HepG2 (cell line): ENCODE data around the gene UBE3D. TPM values are rescaled to one million over a fixed set of nuclear protein-coding genes. Genes with fewer than 3 reads are reported as not detected.

Experiments
- ATAC-seq: fragments of 200-7000 bp; cut with Tn5 transposase; 3 replicates; pipeline ENCODE4 v1.9.1; 2020; ENCODE audit warnings: mild to moderate bottlenecking, moderate library complexity
- BruUV-seq: library from RNA; stranded (reverse); fragments of 400-500 nt; replicated peaks from 2 replicates; lab custom pipeline; 2021; lab: Mats Ljungman, UMichigan
- CTCF ChIA-PET: fragments of 300-600 bp; formaldehyde crosslinking; extraction: SDS; loops from one replicate; lab custom pipeline; 2021; ENCODE audit warnings: low total read pairs, inconsistent platforms, low intra/inter-chr PET ratio; lab: Yijun Ruan, JAX
- POLR2A ChIA-PET: fragments of 350-600 bp; sonication (Branson Sonifier 250); formaldehyde crosslinking; loops from one replicate; lab custom pipeline; 2020; ENCODE audit warnings: antibody characterized with exemption, inconsistent platforms; lab: Yijun Ruan, JAX
- DNase-seq: peaks from one replicate; pipeline ENCODE4 v3.0.0-alpha.2; 2015; ENCODE audit warnings: low spot score
- FAIRE-seq: peaks from 3 replicates; lab custom pipeline; 2011; peaks lifted over from hg19 to GRCh38; lab: Jason Lieb, UNC
- H2AFZ ChIP-seq: one replicate; pipeline ENCODE4 v1.6.1; 2011; ENCODE audit warnings: low read length, inconsistent platforms
- H3K27ac ChIP-seq: fragments of 300-600 bp; 3 replicates; pipeline ENCODE4 v1.8.0; 2011; ENCODE audit warnings: mixed run types, mild to moderate bottlenecking, mixed read lengths, low read length, inconsistent platforms; ENCODE audit not compliant: insufficient read depth; ENCODE audit errors: extremely low read length
- H3K27me3 ChIP-seq, 2 experiments: fragments of 200-600 bp in 1 of 2; 2 replicates in 1 of 2; 3 replicates in 1 of 2; pipeline versions ENCODE4 v1.6.0 to v1.8.0; 2011; ENCODE audit warnings: low read length in 2 of 2, mild to moderate bottlenecking in 2 of 2, moderate library complexity in 2 of 2, inconsistent platforms in 1 of 2; ENCODE audit not compliant: insufficient read depth in 2 of 2, control insufficient read depth in 1 of 2
- H3K36me3 ChIP-seq, 2 experiments: fragments of 200-600 bp in 1 of 2; replicated peaks in 1 of 2; 2 replicates in 1 of 2; 3 replicates in 1 of 2; pipeline versions ENCODE4 v1.5.1 to v1.8.0; 2011; ENCODE audit warnings: low read length in 2 of 2, inconsistent platforms in 1 of 2; ENCODE audit not compliant: insufficient read depth in 2 of 2, control insufficient read depth in 1 of 2
- H3K4me1 ChIP-seq: 2 replicates; pipeline ENCODE4 v1.5.1; 2012; ENCODE audit warnings: low read length, inconsistent platforms; ENCODE audit not compliant: insufficient read depth
- H3K4me2 ChIP-seq: 2 replicates; pipeline ENCODE4 v1.6.0; 2011; ENCODE audit warnings: low read depth, low read length, inconsistent platforms
- H3K4me3 ChIP-seq, 3 experiments: fragments of 200-600 bp in 1 of 3; sonication (generic), shearing (Covaris generic) in 1 of 3; replicated peaks in 1 of 3; 2 replicates each; pipeline ENCODE4 v1.5.1; 2011 to 2016; ENCODE audit warnings: low read length in 3 of 3, inconsistent platforms in 2 of 3, low read depth in 2 of 3, mild to moderate bottlenecking in 2 of 3, control low read depth in 1 of 3, mixed read lengths in 1 of 3; ENCODE audit not compliant: insufficient read depth in 1 of 3
- H3K79me2 ChIP-seq: one replicate; pipeline ENCODE4 v1.6.1; 2011; ENCODE audit warnings: low read length, inconsistent platforms; ENCODE audit not compliant: insufficient read depth
- H3K9ac ChIP-seq: 2 replicates; pipeline ENCODE4 v1.6.0; 2011; ENCODE audit warnings: mild to moderate bottlenecking, low read depth, low read length, inconsistent platforms; ENCODE audit not compliant: insufficient read depth
- H3K9me3 ChIP-seq: 2 replicates; pipeline ENCODE4 v1.5.1; 2012; ENCODE audit warnings: mild to moderate bottlenecking, low read length
- H4K20me1 ChIP-seq: 2 replicates; pipeline ENCODE4 v1.6.0; 2011; ENCODE audit warnings: inconsistent platforms, mild to moderate bottlenecking, low read length, moderate library complexity; ENCODE audit not compliant: insufficient read depth
- ASH2L ChIP-seq: fragments of 300-600, 200-600 bp; sonication (generic); IDR thresholded peaks from 2 replicates; pipeline ENCODE4 v1.7.0; 2017; ENCODE audit warnings: low read depth, mild to moderate bottlenecking, moderate library complexity, mixed read lengths, low read length; ENCODE audit not compliant: insufficient read length
- DMAP1 ChIP-seq: IDR thresholded peaks from 2 replicates; pipeline ENCODE4 v1.6.1; 2016
- ELF3 ChIP-seq: IDR thresholded peaks from 2 replicates; pipeline ENCODE4 v1.6.1; 2016; ENCODE audit warnings: missing genetic modification reagents, missing compliant biosample characterization
- KDM1A ChIP-seq: IDR thresholded peaks from 2 replicates; pipeline ENCODE4 v1.6.1; 2016; ENCODE audit warnings: missing compliant biosample characterization
- PRMT3 ChIP-seq: sonication (generic); formaldehyde crosslinking; IDR thresholded peaks from 2 replicates; pipeline ENCODE4 v1.8.1; 2022; ENCODE audit warnings: low read depth, mild to moderate bottlenecking, moderate library complexity, missing genetic modification reagents, borderline replicate concordance
- SAFB2 ChIP-seq: sonication (generic); formaldehyde crosslinking; IDR thresholded peaks from 2 replicates; pipeline ENCODE4 v1.5.1; 2020; ENCODE audit warnings: missing genetic modification reagents, low read depth, mild to moderate bottlenecking, borderline replicate concordance
- SP1 ChIP-seq, 2 experiments: fragments of 450-650 bp in 1 of 2; sonication (generic) in 1 of 2; formaldehyde crosslinking in 1 of 2; IDR thresholded peaks; 2 replicates each; pipeline versions ENCODE4 v1.4.0 to v1.6.1; 2016 to 2020; ENCODE audit warnings: missing genetic modification reagents in 1 of 2
- THYN1 ChIP-seq: sonication (generic); formaldehyde crosslinking; IDR thresholded peaks from 2 replicates; pipeline ENCODE4 v1.8.1; 2023; ENCODE audit warnings: low read depth, mild to moderate bottlenecking, moderate library complexity, missing genetic modification reagents, borderline replicate concordance
- ZNF607 ChIP-seq: sonication (generic); formaldehyde crosslinking; IDR thresholded peaks from 2 replicates; pipeline ENCODE4 v1.5.1; 2020; ENCODE audit warnings: missing genetic modification reagents, mild to moderate bottlenecking, borderline replicate concordance
- ZNF703 ChIP-seq: sonication (generic); formaldehyde crosslinking; IDR thresholded peaks from 2 replicates; pipeline ENCODE4 v1.5.1; 2020; ENCODE audit warnings: missing genetic modification reagents, mild to moderate bottlenecking, moderate library complexity, borderline replicate concordance
- ZNF841 ChIP-seq: sonication (generic); formaldehyde crosslinking; IDR thresholded peaks from 2 replicates; pipeline ENCODE4 v1.8.1; 2023; ENCODE audit warnings: missing genetic modification reagents, borderline replicate concordance
- ZSCAN22 ChIP-seq: sonication (generic); formaldehyde crosslinking; IDR thresholded peaks from 2 replicates; pipeline ENCODE4 v1.4.0; 2020; ENCODE audit warnings: mild to moderate bottlenecking, missing genetic modification reagents
- WGBS: methylation state at CpG from one replicate; pipeline ENCODE4 v1.1.6; 2017; ENCODE audit warnings: low lambda C conversion rate; 5-methylcytosine and 5-hydroxymethylcytosine counted together
- in situ Hi-C: cut with HindIII; loops from 2 replicates; pipeline ENCODE4 v1.10.0; 2017; ENCODE audit warnings: low pct_unique_long_range_greater_than_20kb; ENCODE audit not compliant: extremely low pct_ligation_motif_present
- intact Hi-C: fragments of 100-400 bp; cut with micrococcal nuclease; formaldehyde crosslinking; loops from one replicate; pipeline ENCODE4 v1.10.0; 2022; ENCODE audit not compliant: unreplicated experiment
- polyA plus RNA-seq, 8 experiments: library from polyadenylated mRNA; depleted of rRNA in 3 of 8; stranded (reverse) in 7 of 8; unstranded in 1 of 8; fragments of >200 nt; fragmentation: Illumina TruSeq in 4 of 8; extraction: Trizol in 4 of 8; gene quantifications; 2 replicates each; pipeline versions ENCODE4 v1.2.1 to v1.2.3, GENCODE V29; 2011 to 2016; ENCODE audit warnings: low read depth in 4 of 8, missing spikeins in 1 of 8, mixed read lengths in 1 of 8; ENCODE audit not compliant: insufficient read depth in 1 of 8
- total RNA-seq, 5 experiments: library from RNA; depleted of rRNA; stranded (reverse); fragments of >200 nt; fragmentation: Illumina TruSeq; extraction: Trizol; gene quantifications; 2 replicates each; pipeline ENCODE4 v1.2.3, GENCODE V29; 2016; ENCODE audit warnings: low read depth in 1 of 5
- TF ChIP-seq, protein P1 (sequence below): sonication (generic); formaldehyde crosslinking; conservative IDR thresholded peaks from 2 replicates; pipeline ENCODE4 v1.4.0; 2020; ENCODE audit warnings: mild to moderate bottlenecking, missing genetic modification reagents, moderate library complexity
- TF ChIP-seq, protein P2 (sequence below): sonication (generic); formaldehyde crosslinking; IDR thresholded peaks from 2 replicates; pipeline ENCODE4 v1.4.0; 2020; ENCODE audit warnings: missing genetic modification reagents
- TF ChIP-seq, protein P3 (sequence below): sonication (generic); formaldehyde crosslinking; IDR thresholded peaks from 2 replicates; pipeline ENCODE4 v1.8.1; 2023; ENCODE audit warnings: mild to moderate bottlenecking, missing genetic modification reagents, borderline replicate concordance

Gene UBE3D
- total and polyA plus RNA-seq, 2 of the 13 experiments (the other 11 are each of a cell fraction or from before 2014, with no cell fraction given): 5.1 to 11.4 TPM

DNA sequence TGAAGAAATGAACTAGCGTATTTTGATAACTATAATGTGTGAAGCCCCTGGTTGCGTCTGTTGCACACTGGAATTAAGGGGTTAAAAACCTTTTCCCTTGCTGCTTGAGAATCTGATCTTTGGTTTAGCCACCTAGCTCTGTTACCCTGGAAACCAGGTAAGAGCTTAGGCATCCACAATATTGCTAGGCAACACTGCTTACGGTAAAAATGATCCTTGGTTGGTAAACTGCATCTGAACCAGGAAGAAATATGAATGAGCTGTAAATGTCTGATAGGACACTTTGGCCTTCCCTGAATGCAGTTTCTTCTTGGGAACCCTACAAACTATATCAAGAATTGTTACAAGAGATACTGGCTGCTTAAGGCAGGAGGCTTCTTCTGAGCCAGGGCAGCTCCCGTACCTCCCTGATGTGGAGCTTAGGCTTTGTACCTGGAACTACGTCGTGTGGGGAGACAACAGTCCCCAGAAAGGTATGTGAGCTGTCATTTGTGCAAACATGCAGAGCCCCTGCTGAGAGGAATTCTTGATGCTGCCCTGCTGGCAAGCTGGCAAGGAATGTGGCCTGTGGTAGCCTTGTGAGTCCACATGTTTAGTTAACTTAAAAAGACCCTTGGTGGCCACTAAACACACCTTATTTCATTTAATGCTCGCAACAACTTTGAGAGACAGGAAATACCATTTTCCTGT, 18.4 kb downstream of the UBE3D start (continued):
- TF ChIP-seq, protein P1, sequence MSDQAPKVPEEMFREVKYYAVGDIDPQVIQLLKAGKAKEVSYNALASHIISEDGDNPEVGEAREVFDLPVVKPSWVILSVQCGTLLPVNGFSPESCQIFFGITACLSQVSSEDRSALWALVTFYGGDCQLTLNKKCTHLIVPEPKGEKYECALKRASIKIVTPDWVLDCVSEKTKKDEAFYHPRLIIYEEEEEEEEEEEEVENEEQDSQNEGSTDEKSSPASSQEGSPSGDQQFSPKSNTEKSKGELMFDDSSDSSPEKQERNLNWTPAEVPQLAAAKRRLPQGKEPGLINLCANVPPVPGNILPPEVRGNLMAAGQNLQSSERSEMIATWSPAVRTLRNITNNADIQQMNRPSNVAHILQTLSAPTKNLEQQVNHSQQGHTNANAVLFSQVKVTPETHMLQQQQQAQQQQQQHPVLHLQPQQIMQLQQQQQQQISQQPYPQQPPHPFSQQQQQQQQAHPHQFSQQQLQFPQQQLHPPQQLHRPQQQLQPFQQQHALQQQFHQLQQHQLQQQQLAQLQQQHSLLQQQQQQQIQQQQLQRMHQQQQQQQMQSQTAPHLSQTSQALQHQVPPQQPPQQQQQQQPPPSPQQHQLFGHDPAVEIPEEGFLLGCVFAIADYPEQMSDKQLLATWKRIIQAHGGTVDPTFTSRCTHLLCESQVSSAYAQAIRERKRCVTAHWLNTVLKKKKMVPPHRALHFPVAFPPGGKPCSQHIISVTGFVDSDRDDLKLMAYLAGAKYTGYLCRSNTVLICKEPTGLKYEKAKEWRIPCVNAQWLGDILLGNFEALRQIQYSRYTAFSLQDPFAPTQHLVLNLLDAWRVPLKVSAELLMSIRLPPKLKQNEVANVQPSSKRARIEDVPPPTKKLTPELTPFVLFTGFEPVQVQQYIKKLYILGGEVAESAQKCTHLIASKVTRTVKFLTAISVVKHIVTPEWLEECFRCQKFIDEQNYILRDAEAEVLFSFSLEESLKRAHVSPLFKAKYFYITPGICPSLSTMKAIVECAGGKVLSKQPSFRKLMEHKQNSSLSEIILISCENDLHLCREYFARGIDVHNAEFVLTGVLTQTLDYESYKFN (CRISPR knock-in tag): no peak
- TF ChIP-seq, all 625 proteins: peak for 0

DNA sequence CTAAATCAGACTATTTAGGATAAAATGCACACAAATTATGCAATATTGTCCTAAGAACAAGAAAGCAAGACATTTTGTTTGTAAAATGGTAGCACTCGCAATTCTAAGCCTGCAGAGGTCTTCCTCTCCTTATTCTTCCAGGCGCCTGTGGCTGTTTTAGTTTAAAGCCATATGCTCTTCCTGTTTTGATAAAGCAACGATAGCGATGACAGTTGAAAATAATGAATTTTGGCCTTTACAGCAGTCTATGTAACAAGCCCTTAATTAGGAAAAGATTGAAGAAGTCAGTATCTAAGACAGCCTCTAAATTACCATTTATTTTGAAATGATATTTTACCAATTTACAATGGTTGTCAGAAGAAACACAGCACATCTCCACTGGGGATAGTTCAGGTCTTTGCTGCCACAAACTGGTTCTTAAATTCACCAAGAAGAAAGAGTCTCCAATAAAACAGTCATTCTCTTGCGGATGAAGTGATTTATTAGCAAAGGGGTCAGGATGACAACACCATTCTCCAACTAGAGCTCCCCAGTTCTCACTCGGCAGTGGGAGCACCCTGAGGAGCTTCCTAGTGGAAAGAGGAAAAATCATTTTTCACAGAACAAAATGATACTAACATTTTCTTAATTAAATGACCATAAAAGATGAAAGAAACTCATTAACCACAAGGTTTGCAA, 21.4 kb downstream of the UBE3D start:
- ChIA-PET POLR2A (no interaction called here), CTCF (no interaction called here)
- FAIRE-seq (no peak), DNase-seq (no peak), ATAC-seq (no peak)
- Histone ChIP-seq H3K9me3 (no peaks in the 10 kb centered on the region), H3K27me3 (no peaks in the 10 kb centered on the region), H3K4me2 (no peak overlapping the region), H4K20me1 (no peaks in the 10 kb centered on the region), H3K9ac (no peak overlapping the region), H3K27ac (no peak overlapping the region), H3K4me1 (no peaks in the 10 kb centered on the region), H3K4me3 (no peak overlapping the region), H3K36me3 (no peaks in the 10 kb centered on the region), H2AFZ (no peak overlapping the region), H3K79me2 (no peaks in the 10 kb centered on the region)
- WGBS: 98% methylated on average over 6 of the region's 6 CpGs
- in situ Hi-C loops (no loop called here), intact Hi-C loops (no loop called here)
- no TSS peak for BruUV-seq
- TF ChIP-seq ZNF703 (CRISPR knock-in tag): no peak
- TF ChIP-seq, protein P2, sequence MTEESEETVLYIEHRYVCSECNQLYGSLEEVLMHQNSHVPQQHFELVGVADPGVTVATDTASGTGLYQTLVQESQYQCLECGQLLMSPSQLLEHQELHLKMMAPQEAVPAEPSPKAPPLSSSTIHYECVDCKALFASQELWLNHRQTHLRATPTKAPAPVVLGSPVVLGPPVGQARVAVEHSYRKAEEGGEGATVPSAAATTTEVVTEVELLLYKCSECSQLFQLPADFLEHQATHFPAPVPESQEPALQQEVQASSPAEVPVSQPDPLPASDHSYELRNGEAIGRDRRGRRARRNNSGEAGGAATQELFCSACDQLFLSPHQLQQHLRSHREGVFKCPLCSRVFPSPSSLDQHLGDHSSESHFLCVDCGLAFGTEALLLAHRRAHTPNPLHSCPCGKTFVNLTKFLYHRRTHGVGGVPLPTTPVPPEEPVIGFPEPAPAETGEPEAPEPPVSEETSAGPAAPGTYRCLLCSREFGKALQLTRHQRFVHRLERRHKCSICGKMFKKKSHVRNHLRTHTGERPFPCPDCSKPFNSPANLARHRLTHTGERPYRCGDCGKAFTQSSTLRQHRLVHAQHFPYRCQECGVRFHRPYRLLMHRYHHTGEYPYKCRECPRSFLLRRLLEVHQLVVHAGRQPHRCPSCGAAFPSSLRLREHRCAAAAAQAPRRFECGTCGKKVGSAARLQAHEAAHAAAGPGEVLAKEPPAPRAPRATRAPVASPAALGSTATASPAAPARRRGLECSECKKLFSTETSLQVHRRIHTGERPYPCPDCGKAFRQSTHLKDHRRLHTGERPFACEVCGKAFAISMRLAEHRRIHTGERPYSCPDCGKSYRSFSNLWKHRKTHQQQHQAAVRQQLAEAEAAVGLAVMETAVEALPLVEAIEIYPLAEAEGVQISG (CRISPR knock-in tag): no peak
- TF ChIP-seq, protein P3, sequence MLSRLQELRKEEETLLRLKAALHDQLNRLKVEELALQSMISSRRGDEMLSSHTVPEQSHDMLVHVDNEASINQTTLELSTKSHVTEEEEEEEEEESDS (CRISPR knock-in tag): no peak
- TF ChIP-seq ZSCAN22: no peak
- no peak for TF ChIP-seq SAFB2 (CRISPR knock-in tag)
- TF ChIP-seq PRMT3 (CRISPR knock-in tag): no peak
- TF ChIP-seq THYN1 (CRISPR knock-in tag): no peak
- TF ChIP-seq ASH2L: no peak
- no peak for TF ChIP-seq ZNF607 (CRISPR knock-in tag)
- no peak for TF ChIP-seq SP1 (IDR thresholded peaks at IDR 0.05)
- TF ChIP-seq SP1 (CRISPR knock-in tag; IDR thresholded peaks at IDR 0.05): no peak
- no peak for TF ChIP-seq ELF3 (CRISPR knock-in tag)
- TF ChIP-seq ZNF841 (CRISPR knock-in tag): no peak
- TF ChIP-seq KDM1A: no peak
- TF ChIP-seq DMAP1: no peak
